ENCODE data around the gene ABCC12. TPM values are rescaled to one million over a fixed set of nuclear protein-coding genes. Genes with fewer than 3 reads are reported as not detected.

ABCC12 gene
- total and polyA plus RNA-seq, 2 of the 4 experiments (the other 2 are of a cell fraction): under 0.01 TPM; not detected in 1

DNA sequence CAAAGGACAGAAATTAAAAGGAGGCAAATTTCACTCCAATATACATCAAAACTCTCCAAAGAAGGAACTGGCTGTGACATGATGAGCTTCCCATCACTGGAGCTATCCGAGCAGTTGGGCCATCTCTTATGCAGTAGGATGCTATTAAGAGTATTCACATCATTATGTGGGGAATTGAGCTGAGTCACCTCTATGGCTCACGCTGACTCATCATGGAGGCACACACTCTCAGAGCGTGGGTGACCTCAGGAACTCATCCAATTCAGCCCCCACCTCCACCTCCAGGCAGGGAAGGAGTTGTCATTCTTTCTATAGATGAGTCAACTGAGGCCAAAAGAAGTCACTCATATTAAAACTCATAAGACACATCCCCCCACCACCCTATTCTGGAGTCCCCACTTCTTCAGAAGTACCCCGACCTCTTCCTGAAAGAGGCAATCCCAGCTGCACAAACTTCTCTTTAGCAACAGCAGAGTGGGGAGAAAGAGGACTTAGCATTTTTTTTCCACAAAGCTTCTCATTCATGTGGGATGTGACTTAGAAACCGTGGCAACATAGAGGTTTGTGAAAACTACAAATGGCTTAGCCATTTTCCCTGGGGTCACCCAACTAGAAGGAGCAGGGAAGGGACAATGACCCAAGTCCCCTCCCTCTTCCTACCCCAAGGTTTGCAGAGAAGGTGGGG, 32.5 kb downstream of the ABCC12 start (continued):
- TF ChIP-seq USF2 (IDR thresholded peaks at IDR 0.05; ENCODE audit: low read depth, low read length): no peak

DNA sequence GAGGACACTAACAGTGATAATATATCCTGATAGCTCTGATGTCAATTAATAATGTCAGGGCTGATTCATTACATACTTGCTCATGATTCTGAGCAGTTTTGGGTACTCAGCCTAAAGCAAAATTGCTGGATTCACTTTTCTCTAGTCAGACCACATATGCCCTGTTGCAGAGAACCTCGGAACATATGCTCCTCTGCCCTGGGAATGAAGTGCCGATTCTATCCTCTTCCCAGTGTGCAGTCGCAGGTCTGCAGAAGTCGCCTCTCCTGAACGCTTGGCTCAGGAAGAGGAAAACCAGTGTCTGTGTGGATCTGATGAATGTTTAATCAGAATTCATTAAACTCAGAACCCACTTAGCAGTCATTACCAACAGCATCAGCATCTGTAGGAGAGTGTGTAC, 34.5 kb downstream of the ABCC12 start:
- Histone ChIP-seq H3K9me1 (ENCODE audit: insufficient read depth, low read length) (peaks cover 39% of the 10 kb centered on the region), H3K27ac (ENCODE audit: insufficient read depth, low read length) (no peak overlapping the region)
- no CpG with 5 or more reads among the region's 5 CpGs for WGBS, 2 experiments (ENCODE audit: extremely low coverage in 2 of 2, insufficient read length in 1 of 2)

More for the DNA sequence above, 34.5 kb downstream of the ABCC12 start:
- no peaks in the 10 kb centered on the region for H3K79me1 ChIP-seq (ENCODE audit: low read depth in 1 of 2, low read length in 2 of 2)
- peak overlapping the region; percentile 95 for H4K91ac ChIP-seq (ENCODE audit: insufficient read depth, low read depth, low read length)
- POLR2A ChIA-PET (ENCODE audit: unreplicated experiment): no interaction called here
- dilution Hi-C loops (cut with HindIII; ENCODE audit: low sequenced_read_pairs, unreplicated experiment) (no loop called here), intact Hi-C loops (cut with micrococcal nuclease) (loop anchor here (5.0 to 10.0 kb wide), 2 partner anchors 69 to 386 kb away; no protein-coding TSS in a partner anchor), in situ Hi-C loops (cut with MboI; ENCODE audit: low sequenced_read_pairs) (no loop called here)
- no peak overlapping the region for H3K23ac ChIP-seq (ENCODE audit: low read depth, low read length)
- H2AK5ac ChIP-seq (ENCODE audit: low read depth, low read length): peak overlapping the region; percentile 38; the same call in 1 of the 2 replicates
- no peak overlapping the region for H2AFZ ChIP-seq (replicated peaks; ENCODE audit: low read length, poor library complexity)
- H4K8ac ChIP-seq (ENCODE audit: low read depth in 2 of 2, low read length in 2 of 2): no peak overlapping the region
- H4K5ac ChIP-seq (ENCODE audit: low read depth, low read length): no peak overlapping the region; the same call in 1 of the 2 replicates
- H3K4me1 ChIP-seq (ENCODE audit: control insufficient read depth, insufficient read depth, low read length): peaks cover 19% of the 10 kb centered on the region
- ATAC-seq (ENCODE audit: low read depth): no peak
- no peak overlapping the region for H3K4me3 ChIP-seq (ENCODE audit: insufficient read depth, low read depth, low read length)
- CTCF ChIA-PET: no interaction called here
- no peaks in the 10 kb centered on the region for H3K27me3 ChIP-seq (ENCODE audit: control insufficient read depth, insufficient read depth, low read length)
- H2BK5ac ChIP-seq (ENCODE audit: low read depth, low read length, poor library complexity, severe bottlenecking): no peak overlapping the region
- H3K4ac ChIP-seq (ENCODE audit: low read depth, low read length): peak overlapping the region; percentile 95
- H2BK15ac ChIP-seq (ENCODE audit: low read depth, low read length): peak overlapping the region; percentile 79; the same call in 1 of the 3 replicates
- no peak overlapping the region for H3K56ac ChIP-seq (ENCODE audit: extremely low read depth, insufficient read depth, low read length)
- no peak for DNase-seq
- peak overlapping the region; percentile 99 for H2BK20ac ChIP-seq (ENCODE audit: low read depth, low read length)
- no peaks in the 10 kb centered on the region for H3K36me3 ChIP-seq (ENCODE audit: control insufficient read depth, insufficient read depth, low read length)
- H4K20me1 ChIP-seq (ENCODE audit: insufficient read depth, low read length): no peaks in the 10 kb centered on the region
- peak overlapping the region; percentile 34; the same call in 1 of the 2 replicates for H3K14ac ChIP-seq (replicated peaks; ENCODE audit: low read depth, low read length)
- peak overlapping the region; percentile 98 for H2BK120ac ChIP-seq (ENCODE audit: low read depth, low read length)
- TF ChIP-seq RCOR1 (IDR thresholded peaks at IDR 0.05; ENCODE audit: insufficient replicate concordance, low read length) (no peak), MAZ (IDR thresholded peaks at IDR 0.05; ENCODE audit: borderline replicate concordance, low read depth, low read length) (no peak)
- H3K9ac ChIP-seq (ENCODE audit: low read depth, low read length): no peak overlapping the region
- no peaks in the 10 kb centered on the region for H3K9me3 ChIP-seq (ENCODE audit: control insufficient read depth, insufficient read depth, low read length)
- H3K4me2 ChIP-seq (ENCODE audit: low read depth, low read length): no peak overlapping the region
- H2AK9ac ChIP-seq (replicated peaks; ENCODE audit: low read depth, low read length, poor library complexity): no peak overlapping the region
- BruUV-seq (replicated peaks): no TSS peak
- no peak overlapping the region for H3K18ac ChIP-seq (ENCODE audit: low read depth, low read length)
